Measurements from ENCODE around the gene STARD9.

DNA sequence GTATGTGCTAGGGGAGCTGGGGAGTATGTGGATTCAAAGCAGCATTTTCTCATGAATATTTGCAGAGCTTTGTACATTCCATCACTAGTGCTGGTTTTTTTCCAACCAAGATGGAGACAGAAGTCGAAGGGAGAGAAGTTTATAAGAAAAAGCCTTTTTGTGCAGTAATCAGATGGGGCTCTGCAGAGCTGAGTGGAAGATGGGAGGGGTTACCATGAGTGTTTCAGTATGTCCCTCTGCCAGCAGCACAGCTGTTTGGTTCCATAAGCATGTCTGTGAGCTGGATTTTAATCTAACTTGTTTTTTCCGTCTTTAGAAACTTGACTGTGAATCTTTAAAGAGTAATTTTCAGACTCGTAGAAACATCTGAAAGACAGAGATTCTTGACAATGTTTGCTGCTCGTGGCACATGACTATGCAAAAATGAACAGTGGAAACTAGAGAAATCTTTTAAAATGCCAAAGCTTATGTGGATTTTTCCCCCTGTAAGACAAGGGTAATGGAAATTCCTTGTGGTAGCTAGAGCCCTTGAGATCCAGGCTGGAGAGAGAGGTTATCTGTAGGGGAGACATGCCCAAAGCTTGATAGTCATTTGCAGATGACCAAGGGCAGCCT is 20.3 kb downstream of the STARD9 start:
- TF ChIP-seq, protein P1, sequence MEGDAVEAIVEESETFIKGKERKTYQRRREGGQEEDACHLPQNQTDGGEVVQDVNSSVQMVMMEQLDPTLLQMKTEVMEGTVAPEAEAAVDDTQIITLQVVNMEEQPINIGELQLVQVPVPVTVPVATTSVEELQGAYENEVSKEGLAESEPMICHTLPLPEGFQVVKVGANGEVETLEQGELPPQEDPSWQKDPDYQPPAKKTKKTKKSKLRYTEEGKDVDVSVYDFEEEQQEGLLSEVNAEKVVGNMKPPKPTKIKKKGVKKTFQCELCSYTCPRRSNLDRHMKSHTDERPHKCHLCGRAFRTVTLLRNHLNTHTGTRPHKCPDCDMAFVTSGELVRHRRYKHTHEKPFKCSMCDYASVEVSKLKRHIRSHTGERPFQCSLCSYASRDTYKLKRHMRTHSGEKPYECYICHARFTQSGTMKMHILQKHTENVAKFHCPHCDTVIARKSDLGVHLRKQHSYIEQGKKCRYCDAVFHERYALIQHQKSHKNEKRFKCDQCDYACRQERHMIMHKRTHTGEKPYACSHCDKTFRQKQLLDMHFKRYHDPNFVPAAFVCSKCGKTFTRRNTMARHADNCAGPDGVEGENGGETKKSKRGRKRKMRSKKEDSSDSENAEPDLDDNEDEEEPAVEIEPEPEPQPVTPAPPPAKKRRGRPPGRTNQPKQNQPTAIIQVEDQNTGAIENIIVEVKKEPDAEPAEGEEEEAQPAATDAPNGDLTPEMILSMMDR (IDR thresholded peaks at IDR 0.05 in 4 of 5, conservative IDR thresholded peaks at IDR 0.05 in 1 of 5): no peak
- no peak for TF ChIP-seq POLR2A (IDR thresholded peaks at IDR 0.05)

Measured in gastrocnemius medialis (tissue), 4 donors.